ENCODE data around the gene NDUFA3.

NDUFA3 gene

GRCh38 chr19:54152267-54152666 is 49.6 kb downstream of the NDUFA3 start:
- TF ChIP-seq GLIS3 (CRISPR knock-in tag; IDR thresholded peaks at IDR 0.05): no peak
- TF ChIP-seq ISL1 (CRISPR knock-in tag; IDR thresholded peaks at IDR 0.05): no peak
- no peak for TF ChIP-seq CREB5 (CRISPR knock-in tag; IDR thresholded peaks at IDR 0.05; ENCODE audit: low read depth)
- TF ChIP-seq BACH2 (CRISPR knock-in tag; IDR thresholded peaks at IDR 0.05; ENCODE audit: borderline replicate concordance): no peak
- TF ChIP-seq OSR1 (CRISPR knock-in tag; IDR thresholded peaks at IDR 0.05): no peak
- no peak for TF ChIP-seq ZNF8 (CRISPR knock-in tag; IDR thresholded peaks at IDR 0.05)
- TF ChIP-seq, protein P1, sequence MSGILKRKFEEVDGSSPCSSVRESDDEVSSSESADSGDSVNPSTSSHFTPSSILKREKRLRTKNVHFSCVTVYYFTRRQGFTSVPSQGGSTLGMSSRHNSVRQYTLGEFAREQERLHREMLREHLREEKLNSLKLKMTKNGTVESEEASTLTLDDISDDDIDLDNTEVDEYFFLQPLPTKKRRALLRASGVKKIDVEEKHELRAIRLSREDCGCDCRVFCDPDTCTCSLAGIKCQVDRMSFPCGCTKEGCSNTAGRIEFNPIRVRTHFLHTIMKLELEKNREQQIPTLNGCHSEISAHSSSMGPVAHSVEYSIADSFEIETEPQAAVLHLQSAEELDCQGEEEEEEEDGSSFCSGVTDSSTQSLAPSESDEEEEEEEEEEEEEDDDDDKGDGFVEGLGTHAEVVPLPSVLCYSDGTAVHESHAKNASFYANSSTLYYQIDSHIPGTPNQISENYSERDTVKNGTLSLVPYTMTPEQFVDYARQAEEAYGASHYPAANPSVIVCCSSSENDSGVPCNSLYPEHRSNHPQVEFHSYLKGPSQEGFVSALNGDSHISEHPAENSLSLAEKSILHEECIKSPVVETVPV (CRISPR knock-in tag; IDR thresholded peaks at IDR 0.05): no peak
- no peak for TF ChIP-seq ZFP30 (CRISPR knock-in tag; IDR thresholded peaks at IDR 0.05)
- TF ChIP-seq CSDC2 (CRISPR knock-in tag; IDR thresholded peaks at IDR 0.05): no peak
- TF ChIP-seq, protein P2, sequence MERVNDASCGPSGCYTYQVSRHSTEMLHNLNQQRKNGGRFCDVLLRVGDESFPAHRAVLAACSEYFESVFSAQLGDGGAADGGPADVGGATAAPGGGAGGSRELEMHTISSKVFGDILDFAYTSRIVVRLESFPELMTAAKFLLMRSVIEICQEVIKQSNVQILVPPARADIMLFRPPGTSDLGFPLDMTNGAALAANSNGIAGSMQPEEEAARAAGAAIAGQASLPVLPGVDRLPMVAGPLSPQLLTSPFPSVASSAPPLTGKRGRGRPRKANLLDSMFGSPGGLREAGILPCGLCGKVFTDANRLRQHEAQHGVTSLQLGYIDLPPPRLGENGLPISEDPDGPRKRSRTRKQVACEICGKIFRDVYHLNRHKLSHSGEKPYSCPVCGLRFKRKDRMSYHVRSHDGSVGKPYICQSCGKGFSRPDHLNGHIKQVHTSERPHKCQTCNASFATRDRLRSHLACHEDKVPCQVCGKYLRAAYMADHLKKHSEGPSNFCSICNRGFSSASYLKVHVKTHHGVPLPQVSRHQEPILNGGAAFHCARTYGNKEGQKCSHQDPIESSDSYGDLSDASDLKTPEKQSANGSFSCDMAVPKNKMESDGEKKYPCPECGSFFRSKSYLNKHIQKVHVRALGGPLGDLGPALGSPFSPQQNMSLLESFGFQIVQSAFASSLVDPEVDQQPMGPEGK (CRISPR knock-in tag; IDR thresholded peaks at IDR 0.05; ENCODE audit: borderline replicate concordance): no peak
- no peak; the same call in 1 of the 3 replicates for ATAC-seq

- TF ChIP-seq RARB (CRISPR knock-in tag; IDR thresholded peaks at IDR 0.05) (no peak), ZNF8 (CRISPR knock-in tag; IDR thresholded peaks at IDR 0.05) (no peak), ISL1 (CRISPR knock-in tag; IDR thresholded peaks at IDR 0.05) (no peak), ARNTL (CRISPR knock-in tag; IDR thresholded peaks at IDR 0.05; ENCODE audit: borderline replicate concordance, low read depth) (no peak), GLIS3 (CRISPR knock-in tag; IDR thresholded peaks at IDR 0.05) (no peak), ZFP3 (CRISPR knock-in tag; IDR thresholded peaks at IDR 0.05) (no peak), ZNF70 (CRISPR knock-in tag; IDR thresholded peaks at IDR 0.05) (no peak), ZFP30 (CRISPR knock-in tag; IDR thresholded peaks at IDR 0.05) (no peak), BACH2 (CRISPR knock-in tag; IDR thresholded peaks at IDR 0.05; ENCODE audit: borderline replicate concordance) (no peak), CSDC2 (CRISPR knock-in tag; IDR thresholded peaks at IDR 0.05) (no peak), OSR1 (CRISPR knock-in tag; IDR thresholded peaks at IDR 0.05) (no peak), CREB5 (CRISPR knock-in tag; IDR thresholded peaks at IDR 0.05; ENCODE audit: low read depth) (no peak), TOX (CRISPR knock-in tag; IDR thresholded peaks at IDR 0.05; ENCODE audit: borderline replicate concordance) (no peak), PPARA (CRISPR knock-in tag; IDR thresholded peaks at IDR 0.05; ENCODE audit: borderline replicate concordance) (no peak), ZC3H10 (CRISPR knock-in tag; IDR thresholded peaks at IDR 0.05) (no peak)
- TF ChIP-seq, protein P2 (CRISPR knock-in tag; IDR thresholded peaks at IDR 0.05; ENCODE audit: borderline replicate concordance): no peak
- TF ChIP-seq, protein P3, sequence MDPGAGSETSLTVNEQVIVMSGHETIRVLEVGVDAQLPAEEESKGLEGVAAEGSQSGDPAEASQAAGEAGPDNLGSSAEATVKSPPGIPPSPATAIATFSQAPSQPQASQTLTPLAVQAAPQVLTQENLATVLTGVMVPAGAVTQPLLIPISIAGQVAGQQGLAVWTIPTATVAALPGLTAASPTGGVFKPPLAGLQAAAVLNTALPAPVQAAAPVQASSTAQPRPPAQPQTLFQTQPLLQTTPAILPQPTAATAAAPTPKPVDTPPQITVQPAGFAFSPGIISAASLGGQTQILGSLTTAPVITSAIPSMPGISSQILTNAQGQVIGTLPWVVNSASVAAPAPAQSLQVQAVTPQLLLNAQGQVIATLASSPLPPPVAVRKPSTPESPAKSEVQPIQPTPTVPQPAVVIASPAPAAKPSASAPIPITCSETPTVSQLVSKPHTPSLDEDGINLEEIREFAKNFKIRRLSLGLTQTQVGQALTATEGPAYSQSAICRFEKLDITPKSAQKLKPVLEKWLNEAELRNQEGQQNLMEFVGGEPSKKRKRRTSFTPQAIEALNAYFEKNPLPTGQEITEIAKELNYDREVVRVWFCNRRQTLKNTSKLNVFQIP (CRISPR knock-in tag; IDR thresholded peaks at IDR 0.05; ENCODE audit: borderline replicate concordance, low read depth): no peak
- TF ChIP-seq, protein P4, sequence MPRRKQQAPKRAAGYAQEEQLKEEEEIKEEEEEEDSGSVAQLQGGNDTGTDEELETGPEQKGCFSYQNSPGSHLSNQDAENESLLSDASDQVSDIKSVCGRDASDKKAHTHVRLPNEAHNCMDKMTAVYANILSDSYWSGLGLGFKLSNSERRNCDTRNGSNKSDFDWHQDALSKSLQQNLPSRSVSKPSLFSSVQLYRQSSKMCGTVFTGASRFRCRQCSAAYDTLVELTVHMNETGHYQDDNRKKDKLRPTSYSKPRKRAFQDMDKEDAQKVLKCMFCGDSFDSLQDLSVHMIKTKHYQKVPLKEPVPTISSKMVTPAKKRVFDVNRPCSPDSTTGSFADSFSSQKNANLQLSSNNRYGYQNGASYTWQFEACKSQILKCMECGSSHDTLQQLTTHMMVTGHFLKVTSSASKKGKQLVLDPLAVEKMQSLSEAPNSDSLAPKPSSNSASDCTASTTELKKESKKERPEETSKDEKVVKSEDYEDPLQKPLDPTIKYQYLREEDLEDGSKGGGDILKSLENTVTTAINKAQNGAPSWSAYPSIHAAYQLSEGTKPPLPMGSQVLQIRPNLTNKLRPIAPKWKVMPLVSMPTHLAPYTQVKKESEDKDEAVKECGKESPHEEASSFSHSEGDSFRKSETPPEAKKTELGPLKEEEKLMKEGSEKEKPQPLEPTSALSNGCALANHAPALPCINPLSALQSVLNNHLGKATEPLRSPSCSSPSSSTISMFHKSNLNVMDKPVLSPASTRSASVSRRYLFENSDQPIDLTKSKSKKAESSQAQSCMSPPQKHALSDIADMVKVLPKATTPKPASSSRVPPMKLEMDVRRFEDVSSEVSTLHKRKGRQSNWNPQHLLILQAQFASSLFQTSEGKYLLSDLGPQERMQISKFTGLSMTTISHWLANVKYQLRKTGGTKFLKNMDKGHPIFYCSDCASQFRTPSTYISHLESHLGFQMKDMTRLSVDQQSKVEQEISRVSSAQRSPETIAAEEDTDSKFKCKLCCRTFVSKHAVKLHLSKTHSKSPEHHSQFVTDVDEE (CRISPR knock-in tag; IDR thresholded peaks at IDR 0.05): no peak
- ATAC-seq: no peak
Measured at GRCh38 chr19:54152878-54153524, 50.3 kb downstream of the NDUFA3 start.

Measured in SK-N-SH treated with all-trans-retinoic acid at 6 μM for 48 hours (cell line).